Stimulated activated CD4-positive, alpha-beta T cell treated with anti-CD3 and anti-CD28 coated beads, Interleukin-4, amount 100 ng/mL, for 48 hours (primary cell): ENCODE measurements around the gene PTPN14.
"Not testable (repeated sequence)": the region's sequence is repeated elsewhere in the genome, so short reads cannot be mapped to it uniquely, and the experiment has no call there.

Source experiments
- DNase-seq, 2 donors: peaks; one replicate each; pipeline ENCODE4 v3.0.0-alpha.2; 2020; ENCODE audit warnings: low read depth in 2 of 2

The PTPN14 gene

GRCh38 chr1:214541693-214542092 lies 9.7 kb downstream of the PTPN14 start:
- DNase-seq: no peak

GRCh38 chr1:214541206-214541605 lies 10.2 kb downstream of the PTPN14 start:
- DNase-seq: no peak

DNA sequence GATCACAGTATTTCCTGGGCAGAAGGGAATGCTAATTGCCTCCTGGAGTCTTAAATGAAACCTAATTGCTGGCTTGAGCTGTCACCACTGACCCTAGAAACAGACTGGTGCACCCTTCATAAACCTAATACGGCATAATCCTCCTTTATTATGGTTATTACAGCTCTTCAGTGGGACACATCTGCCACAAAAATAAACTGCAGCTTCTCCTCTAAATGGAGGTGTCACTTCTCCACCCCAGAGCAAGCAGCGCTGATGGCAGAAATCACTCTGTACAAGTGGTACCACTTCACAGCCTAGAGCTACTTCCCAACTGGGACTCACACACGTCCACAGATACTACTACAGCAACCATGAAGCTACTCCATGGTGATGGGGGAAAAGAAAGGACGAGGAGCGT lies 11.1 kb downstream of the PTPN14 start:
- no peak for DNase-seq

DNA sequence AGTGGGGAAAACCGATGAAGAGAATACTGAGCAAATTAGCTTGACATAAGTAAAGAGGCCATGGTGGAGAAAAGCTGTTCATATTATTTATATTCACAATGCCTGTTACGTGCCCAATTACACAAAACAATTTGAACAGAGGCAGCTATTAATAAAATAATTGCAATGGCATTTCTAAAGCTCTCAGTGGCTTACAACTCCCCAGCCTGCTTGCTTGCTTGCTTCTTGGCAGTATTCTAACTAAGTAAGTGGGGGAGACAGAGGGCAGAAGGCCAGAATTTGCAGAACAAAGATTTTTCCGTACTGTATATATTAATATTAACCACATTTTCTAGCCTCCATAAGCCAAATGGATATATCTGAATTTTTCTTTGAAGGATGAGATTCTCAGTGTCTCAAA lies 12.9 kb downstream of the PTPN14 start:
- no peak for DNase-seq

DNA sequence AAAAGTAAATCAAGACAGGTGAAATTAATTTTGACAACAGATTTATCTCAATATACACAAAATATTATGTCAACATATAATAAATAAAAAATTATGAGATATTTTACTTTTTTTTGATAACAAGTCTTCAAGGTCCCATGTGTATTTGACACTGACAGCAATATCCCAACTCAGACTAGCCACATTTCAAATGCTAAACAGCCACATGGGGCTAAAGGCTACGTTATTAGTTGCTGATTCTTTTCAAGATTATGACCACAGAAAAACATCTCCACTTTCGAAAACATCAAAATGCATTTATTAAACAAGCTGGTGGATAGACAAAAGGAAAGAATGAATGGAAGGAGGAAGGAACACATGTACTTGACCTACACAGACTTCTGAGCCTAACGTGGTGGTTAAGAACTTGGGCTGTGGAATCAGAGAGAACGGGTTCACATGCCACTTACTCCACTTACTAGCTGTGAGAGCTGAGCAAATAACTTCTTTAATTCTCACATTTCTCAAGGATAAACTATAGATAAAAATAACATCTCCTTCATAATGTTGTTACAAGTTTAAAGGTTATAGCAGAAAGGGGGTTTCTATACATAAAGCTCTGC lies 13.4 kb downstream of the PTPN14 start:
- no peak for DNase-seq

DNA sequence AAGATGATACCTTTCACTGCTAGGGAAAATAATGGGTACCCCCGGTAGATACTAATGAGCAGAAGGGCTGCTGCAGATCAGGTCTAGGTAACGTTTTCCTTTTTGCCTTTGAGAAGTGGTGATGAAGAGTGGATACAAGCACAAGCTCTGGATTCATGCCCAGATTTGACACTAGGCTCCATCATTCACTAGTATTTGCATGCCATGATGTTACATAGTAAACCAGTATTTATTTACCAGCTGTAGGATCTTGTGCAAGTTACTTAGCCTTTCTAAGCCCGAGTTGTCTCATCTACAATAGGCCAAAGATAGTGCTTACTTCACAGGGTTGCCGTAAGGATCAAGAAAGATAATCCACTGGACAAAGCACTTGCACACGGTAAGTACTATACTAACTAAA lies 14.2 kb downstream of the PTPN14 start:
- DNase-seq: no peak

DNA sequence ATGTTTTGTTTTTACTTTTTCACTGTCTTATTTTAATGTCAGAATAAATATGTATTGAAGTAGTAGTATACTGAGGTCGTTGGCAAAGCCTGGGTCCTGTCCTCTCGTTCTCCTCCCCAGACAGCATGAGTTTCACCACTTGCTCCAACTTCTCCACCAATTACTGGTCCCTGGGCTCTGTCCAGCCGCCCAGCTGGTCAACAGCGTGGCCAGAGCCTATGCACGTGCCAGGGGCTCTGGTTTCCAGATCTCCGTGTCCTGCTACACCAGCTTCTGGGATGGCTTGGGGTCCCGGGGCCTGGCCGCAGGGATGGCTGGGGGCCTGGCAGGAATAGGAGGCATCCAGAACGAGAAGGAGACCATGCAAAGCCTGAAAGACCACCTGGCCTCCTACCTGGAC lies 19.3 kb downstream of the PTPN14 start:
- DNase-seq: no peak

GRCh38 chr1:214525535-214526019 lies 25.8 kb downstream of the PTPN14 start:
- DNase-seq: no peak

GRCh38 chr1:214524824-214525223 lies 26.6 kb downstream of the PTPN14 start:
- DNase-seq: no peak

GRCh38 chr1:214523124-214523824 lies 28.1 kb downstream of the PTPN14 start:
- no peak for DNase-seq

- DNase-seq: not testable (repeated sequence)
Measured at GRCh38 chr1:214521458-214521857, 29.9 kb downstream of the PTPN14 start.

- no peak for DNase-seq
Measured at GRCh38 chr1:214520544-214521165, 30.7 kb downstream of the PTPN14 start.

DNA sequence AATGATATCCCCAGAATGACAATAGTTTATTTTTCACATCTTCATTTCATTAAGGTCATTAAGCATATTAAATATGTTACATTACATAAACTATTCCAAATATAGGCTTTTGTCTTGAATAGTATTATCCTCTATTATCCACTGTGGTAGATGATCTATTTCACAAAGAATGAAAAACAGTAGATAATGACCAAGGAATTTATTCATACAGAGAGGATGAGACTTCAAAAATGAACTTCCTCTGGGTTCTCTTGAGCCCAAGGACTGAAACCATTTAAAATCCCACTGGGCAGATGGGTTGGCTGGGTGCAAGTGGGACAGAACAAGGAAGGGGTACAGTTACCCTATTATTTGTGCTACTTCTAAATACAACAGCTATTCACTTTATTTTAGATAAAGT lies 33.0 kb downstream of the PTPN14 start:
- DNase-seq: no peak

DNA sequence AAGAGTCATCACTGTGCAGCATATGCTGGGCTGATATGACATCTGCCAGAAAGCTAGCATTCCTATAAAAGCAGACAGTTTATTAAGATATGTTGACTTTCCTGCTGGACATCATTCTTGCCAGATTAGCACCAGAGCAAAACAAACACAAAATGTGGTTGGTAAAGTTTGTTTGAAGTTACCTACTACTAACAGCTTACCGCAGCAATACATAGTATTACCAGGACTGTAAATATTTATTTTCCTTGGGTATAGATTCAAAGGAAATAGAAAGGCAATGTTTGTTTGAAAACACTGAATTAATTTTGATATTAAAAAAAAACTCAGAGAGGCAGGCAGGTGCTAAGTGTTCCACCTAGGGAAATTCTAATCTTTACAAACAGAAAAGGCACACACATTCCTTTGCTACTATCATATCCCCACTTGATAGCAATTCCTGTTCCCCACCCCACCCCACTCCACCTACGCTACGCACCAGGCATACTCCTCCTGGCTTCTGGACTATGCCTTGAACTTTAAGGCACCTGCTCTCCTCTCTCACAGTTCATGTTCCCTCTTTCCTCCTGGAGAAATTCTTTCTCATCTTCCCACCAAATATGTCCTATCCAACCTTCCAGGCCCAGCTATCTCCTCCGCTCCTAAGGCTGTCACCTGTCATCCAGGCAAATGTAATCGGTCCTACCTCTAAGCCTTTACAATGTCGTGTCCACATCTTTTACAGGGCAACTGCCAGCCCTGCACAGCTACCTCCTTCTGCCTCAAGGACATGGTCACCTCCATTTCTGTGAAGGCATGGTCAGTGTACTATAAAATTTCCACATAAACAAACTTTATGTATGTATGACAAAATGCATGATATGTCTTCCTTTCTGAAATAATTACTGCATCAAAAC lies 34.7 kb downstream of the PTPN14 start:
- DNase-seq: no peak

GRCh38 chr1:214515544-214516433 lies 35.6 kb downstream of the PTPN14 start:
- DNase-seq: no peak

DNA sequence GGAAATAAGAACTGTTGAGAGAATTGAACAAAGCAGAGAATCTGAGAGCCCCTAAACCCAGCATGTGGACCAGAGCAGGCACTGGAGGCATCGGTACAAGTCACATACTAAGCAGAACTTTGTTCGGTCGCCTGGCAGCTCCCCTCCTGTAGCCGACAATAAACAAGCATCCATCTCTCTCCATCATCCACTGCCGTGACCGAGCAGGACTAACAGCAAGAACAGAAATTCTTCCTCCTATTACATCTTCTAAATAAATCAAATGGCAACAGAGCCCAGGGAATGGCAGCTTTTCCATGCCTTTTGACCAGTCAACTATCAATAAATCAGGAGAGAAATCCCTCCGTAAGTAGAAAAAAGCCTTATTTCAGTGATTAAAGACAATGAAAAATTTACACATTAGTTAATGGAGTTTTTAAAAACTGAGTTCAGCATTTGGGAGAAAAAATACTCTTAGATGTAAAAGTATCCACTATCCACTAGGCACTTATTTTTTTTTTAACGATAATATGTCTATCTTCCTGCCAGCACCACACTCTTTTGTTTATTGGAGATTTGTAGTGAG lies 36.5 kb downstream of the PTPN14 start:
- no peak for DNase-seq

GRCh38 chr1:214514032-214514818 lies 37.2 kb downstream of the PTPN14 start:
- no peak for DNase-seq

GRCh38 chr1:214513394-214513793 lies 38.0 kb downstream of the PTPN14 start:
- DNase-seq: no peak

DNA sequence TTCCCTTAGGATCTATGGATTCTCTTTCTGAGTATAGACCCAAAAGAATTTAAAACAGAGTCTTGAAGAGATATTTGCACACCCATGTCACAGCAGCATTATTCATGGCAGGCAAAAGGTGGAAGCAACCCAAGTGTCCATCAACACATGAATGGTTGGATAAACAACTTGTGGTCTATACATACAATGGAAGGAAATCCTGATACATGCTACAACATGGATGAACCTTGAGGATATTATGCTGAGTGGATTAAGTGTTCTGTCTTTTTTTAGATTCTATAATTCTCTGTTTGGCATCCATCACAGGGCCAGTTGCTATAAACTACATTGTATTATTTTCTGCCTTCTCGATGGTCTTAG lies 39.8 kb downstream of the PTPN14 start:
- no peak for DNase-seq
